A549 (cell line): ENCODE data around the gene MIEF1. TPM values are rescaled to one million over a fixed set of nuclear protein-coding genes. Genes with fewer than 3 reads are reported as not detected.

Experiments used
- ATAC-seq, 2 experiments: fragments of 200-7000 bp in 1 of 2; fragments of >200 bp in 1 of 2; cut with Nextera tagmentation in 1 of 2; cut with Tn5 transposase in 1 of 2; 3 replicates each; pipeline versions ENCODE4 v1.8.0 to v1.9.1; 2018 to 2020; ENCODE audit warnings: mild to moderate bottlenecking in 1 of 2, moderate library complexity in 1 of 2
- CTCF ChIA-PET: fragments of 300-600 bp; sonication (Branson Sonifier 250); formaldehyde crosslinking; extraction: SDS; loops from one replicate; lab custom pipeline; 2021; ENCODE audit warnings: antibody characterized with exemption, inconsistent platforms; lab: Yijun Ruan, JAX
- POLR2A ChIA-PET: fragments of 350-600 bp; formaldehyde crosslinking; extraction: SDS; loops from one replicate; lab custom pipeline; 2021; ENCODE audit warnings: antibody characterized with exemption, inconsistent platforms; lab: Yijun Ruan, JAX
- DNase-seq, 2 experiments: peaks; one replicate each; pipeline versions ENCODE4 v3.0.0 to v3.0.0-alpha.2; 2011 to 2016; ENCODE audit warnings: low read depth in 1 of 2, low spot score in 1 of 2
- FAIRE-seq: peaks from 2 replicates; lab custom pipeline; 2011; peaks lifted over from hg19 to GRCh38; lab: Jason Lieb, UNC
- H3K27ac ChIP-seq, 2 experiments: fragments of >200 bp; sonication (Bioruptor Twin); formaldehyde crosslinking; 3 replicates each; pipeline ENCODE4 v1.5.1; 2016 to 2017
- H3K4me1 ChIP-seq: fragments of >200 bp; sonication (Bioruptor Twin); formaldehyde crosslinking; 3 replicates; pipeline ENCODE4 v1.6.1; 2016
- H3K4me2 ChIP-seq: fragments of >200 bp; sonication (Bioruptor Twin); formaldehyde crosslinking; 3 replicates; pipeline ENCODE4 v1.6.1; 2016
- H3K4me3 ChIP-seq: fragments of >200 bp; sonication (Bioruptor Twin); formaldehyde crosslinking; 3 replicates; pipeline ENCODE4 v1.5.1; 2016
- H3K9me3 ChIP-seq: fragments of >200 bp; sonication (Bioruptor Twin); formaldehyde crosslinking; 3 replicates; pipeline ENCODE4 v1.6.1; 2016
- CHD4 ChIP-seq: fragments of 200-600 bp; sonication (generic); IDR thresholded peaks from 2 replicates; pipeline ENCODE4 v1.6.1; 2016; ENCODE audit warnings: antibody characterized with exemption, mild to moderate bottlenecking, borderline replicate concordance
- CTCF ChIP-seq: fragments of >200 bp; sonication (Bioruptor Twin); formaldehyde crosslinking; IDR thresholded peaks from 3 replicates; pipeline ENCODE4 v1.5.1; 2016
- EHMT2 ChIP-seq: fragments of 200-600 bp; sonication (generic); IDR thresholded peaks from 2 replicates; pipeline ENCODE4 v1.6.1; 2016; ENCODE audit warnings: antibody characterized with exemption, low read depth, mild to moderate bottlenecking, moderate library complexity
- FOSB ChIP-seq: fragments of 250-450 bp; sonication (Bioruptor Pico); IDR thresholded peaks from 2 replicates; pipeline ENCODE4 v1.5.0; 2020; ENCODE audit warnings: mild to moderate bottlenecking, moderate library complexity
- FOXS1 ChIP-seq: fragments of 250-450 bp; sonication (Bioruptor Pico); IDR thresholded peaks from 2 replicates; pipeline ENCODE4 v1.5.0; 2020; ENCODE audit warnings: mild to moderate bottlenecking, moderate library complexity
- GATA3 ChIP-seq: IDR thresholded peaks from 2 replicates; pipeline ENCODE4 v1.6.1; 2012; ENCODE audit warnings: borderline replicate concordance
- HDAC2 ChIP-seq: fragments of 200-600 bp; sonication (generic); IDR thresholded peaks from 2 replicates; pipeline ENCODE4 v1.6.1; 2016
- HMGXB4 ChIP-seq: fragments of 250-450 bp; sonication (Bioruptor Pico); IDR thresholded peaks from 2 replicates; pipeline ENCODE4 v1.5.0; 2021; ENCODE audit warnings: mild to moderate bottlenecking, moderate library complexity, borderline replicate concordance
- HOXA7 ChIP-seq: fragments of 250-450 bp; sonication (Bioruptor Pico); IDR thresholded peaks from 2 replicates; pipeline ENCODE4 v1.5.0; 2020; ENCODE audit warnings: mild to moderate bottlenecking, moderate library complexity
- HOXB13 ChIP-seq: fragments of 250-450 bp; sonication (Bioruptor Pico); IDR thresholded peaks from 2 replicates; pipeline ENCODE4 v1.5.0; 2020; ENCODE audit warnings: low read depth, mild to moderate bottlenecking, moderate library complexity
- HOXB5 ChIP-seq: fragments of 250-450 bp; sonication (Bioruptor Pico); IDR thresholded peaks from 2 replicates; pipeline ENCODE4 v1.5.0; 2020; ENCODE audit warnings: mild to moderate bottlenecking, moderate library complexity
- KDM1A ChIP-seq: fragments of 200-600 bp; sonication (generic); IDR thresholded peaks from 2 replicates; pipeline ENCODE4 v1.6.1; 2016; ENCODE audit warnings: low read depth, mild to moderate bottlenecking
- MAFK ChIP-seq: fragments of 450-650 bp; IDR thresholded peaks from 2 replicates; pipeline ENCODE4 v1.6.1; 2014; ENCODE audit not compliant: partially characterized antibody
- MAZ ChIP-seq: fragments of 150-350 bp; IDR thresholded peaks from 2 replicates; pipeline ENCODE4 v1.6.1; 2014; ENCODE audit warnings: antibody characterized with exemption, low read depth, low read length, borderline replicate concordance
- MYC ChIP-seq: IDR thresholded peaks from 2 replicates; pipeline ENCODE4 v1.6.1; 2012; ENCODE audit warnings: mild to moderate bottlenecking, inconsistent platforms, low read length, improper control_type of control experiment, borderline replicate concordance
- PHF8 ChIP-seq: fragments of 200-600 bp; sonication (generic); IDR thresholded peaks from 2 replicates; pipeline ENCODE4 v1.6.1; 2016; ENCODE audit warnings: low read depth, mild to moderate bottlenecking, antibody characterized with exemption, moderate library complexity, borderline replicate concordance
- RCOR1 ChIP-seq: fragments of 150-350 bp; IDR thresholded peaks from 2 replicates; pipeline ENCODE4 v1.6.1; 2014; ENCODE audit warnings: antibody characterized with exemption, low read length, low read depth
- RFX5 ChIP-seq: fragments of 450-650 bp; IDR thresholded peaks from 2 replicates; pipeline ENCODE4 v1.7.1; 2014; ENCODE audit warnings: antibody characterized with exemption, mild to moderate bottlenecking, moderate library complexity
- SREBF2 ChIP-seq: fragments of 450-650 bp; IDR thresholded peaks from 2 replicates; pipeline ENCODE4 v1.6.1; 2014; ENCODE audit warnings: mild to moderate bottlenecking, moderate library complexity
- USF2 ChIP-seq: fragments of 450-650 bp; IDR thresholded peaks from 2 replicates; pipeline ENCODE4 v1.6.1; 2014; ENCODE audit warnings: antibody characterized with exemption
- ZFP36 ChIP-seq: fragments of 450-650 bp; IDR thresholded peaks from 2 replicates; pipeline ENCODE4 v1.6.1; 2014; ENCODE audit warnings: borderline replicate concordance; ENCODE audit not compliant: partially characterized antibody
- WGBS: methylation state at CpG from one replicate; pipeline ENCODE4 v1.1.6; 2017; ENCODE audit errors: missing lambda C conversion rate; 5-methylcytosine and 5-hydroxymethylcytosine counted together
- polyA plus RNA-seq, 4 experiments: library from polyadenylated mRNA; depleted of rRNA in 3 of 4; stranded (reverse); fragments of >200 nt; fragmentation: RNase III in 1 of 4; extraction: RNeasy Plus Mini Kit Qiagen cat#74134 plus additional on column Dnase treatment in 1 of 4; gene quantifications; 2 replicates in 3 of 4; 3 replicates in 1 of 4; pipeline ENCODE4 v1.2.3, GENCODE V29; 2011 to 2017
- TF ChIP-seq, protein P1 (sequence below): IDR thresholded peaks from 2 replicates; pipeline ENCODE4 v1.6.1; 2012; ENCODE audit warnings: low read depth, borderline replicate concordance
- TF ChIP-seq, protein P2 (sequence below): IDR thresholded peaks from 2 replicates; pipeline ENCODE4 v1.6.1; 2012
- TF ChIP-seq, protein P3 (sequence below): fragments of 150-350 bp; IDR thresholded peaks from 2 replicates; pipeline ENCODE4 v1.6.1; 2014; ENCODE audit warnings: low read depth, mild to moderate bottlenecking, low read length

MIEF1 gene
- polyA plus RNA-seq, 2 of the 4 experiments (the other 2 are of a cell fraction): 18.8 to 20.5 TPM

GRCh38 chr22:39458444-39459083 lies 43.5 kb upstream of the MIEF1 start:
- no peak for FAIRE-seq
- no peak for DNase-seq
- peaks cover 6% of the 10 kb centered on the region; the same call in 1 of the 3 replicates for H3K4me1 ChIP-seq
- H3K27ac ChIP-seq: no peak overlapping the region
- WGBS: 74% methylated on average over 7 of the region's 10 CpGs
- TF ChIP-seq HOXB13 (CRISPR knock-in tag) (no peak), CHD4 (no peak), PHF8 (no peak), SREBF2 (no peak)
- TF ChIP-seq, protein P1, sequence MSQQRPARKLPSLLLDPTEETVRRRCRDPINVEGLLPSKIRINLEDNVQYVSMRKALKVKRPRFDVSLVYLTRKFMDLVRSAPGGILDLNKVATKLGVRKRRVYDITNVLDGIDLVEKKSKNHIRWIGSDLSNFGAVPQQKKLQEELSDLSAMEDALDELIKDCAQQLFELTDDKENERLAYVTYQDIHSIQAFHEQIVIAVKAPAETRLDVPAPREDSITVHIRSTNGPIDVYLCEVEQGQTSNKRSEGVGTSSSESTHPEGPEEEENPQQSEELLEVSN: no peak
- H3K4me3 ChIP-seq: no peak overlapping the region; the same call in 2 of the 3 replicates
- no peak for ATAC-seq
- no peaks in the 10 kb centered on the region for H3K9me3 ChIP-seq
- peak overlapping the region; percentile 96; the same call in 2 of the 3 replicates for H3K4me2 ChIP-seq
- CTCF ChIA-PET: interaction anchor here (1.2 kb wide), 1 partner anchor 35 kb away, joined by 3 read pairs; no protein-coding TSS in a partner anchor
- POLR2A ChIA-PET: no interaction called here

DNA sequence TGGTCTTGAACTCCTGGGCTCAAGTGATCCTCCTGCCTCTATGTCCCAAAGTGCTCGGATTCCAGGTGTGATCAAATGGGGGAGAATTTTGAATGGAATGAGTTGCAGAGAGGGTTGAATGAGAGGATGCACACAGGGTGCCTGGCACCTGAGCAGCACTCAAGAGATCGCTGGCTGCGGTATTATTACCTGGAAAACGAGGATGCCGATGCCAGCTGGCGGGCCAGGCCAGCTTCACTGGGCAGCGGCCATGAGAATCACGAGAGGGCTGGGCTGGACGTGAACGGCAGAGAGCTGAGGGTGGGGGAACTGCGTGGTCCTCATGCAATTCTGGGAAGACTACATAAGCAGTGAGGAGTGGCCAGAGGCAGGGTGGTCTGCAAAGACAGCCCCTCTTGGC lies 42.4 kb upstream of the MIEF1 start:
- ChIA-PET CTCF (no interaction called here), POLR2A (no interaction called here)
- Histone ChIP-seq H3K4me1 (peaks cover 2% of the 10 kb centered on the region; the same call in 1 of the 3 replicates), H3K4me2 (no peak overlapping the region), H3K4me3 (no peak overlapping the region), H3K27ac (no peak overlapping the region), H3K9me3 (no peaks in the 10 kb centered on the region)
- FAIRE-seq (no peak), DNase-seq (no peak), ATAC-seq (no peak)
- TF ChIP-seq, protein P2, sequence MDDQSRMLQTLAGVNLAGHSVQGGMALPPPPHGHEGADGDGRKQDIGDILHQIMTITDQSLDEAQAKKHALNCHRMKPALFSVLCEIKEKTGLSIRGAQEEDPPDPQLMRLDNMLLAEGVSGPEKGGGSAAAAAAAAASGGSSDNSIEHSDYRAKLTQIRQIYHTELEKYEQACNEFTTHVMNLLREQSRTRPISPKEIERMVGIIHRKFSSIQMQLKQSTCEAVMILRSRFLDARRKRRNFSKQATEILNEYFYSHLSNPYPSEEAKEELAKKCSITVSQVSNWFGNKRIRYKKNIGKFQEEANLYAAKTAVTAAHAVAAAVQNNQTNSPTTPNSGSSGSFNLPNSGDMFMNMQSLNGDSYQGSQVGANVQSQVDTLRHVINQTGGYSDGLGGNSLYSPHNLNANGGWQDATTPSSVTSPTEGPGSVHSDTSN: no peak
- TF ChIP-seq, protein P3, sequence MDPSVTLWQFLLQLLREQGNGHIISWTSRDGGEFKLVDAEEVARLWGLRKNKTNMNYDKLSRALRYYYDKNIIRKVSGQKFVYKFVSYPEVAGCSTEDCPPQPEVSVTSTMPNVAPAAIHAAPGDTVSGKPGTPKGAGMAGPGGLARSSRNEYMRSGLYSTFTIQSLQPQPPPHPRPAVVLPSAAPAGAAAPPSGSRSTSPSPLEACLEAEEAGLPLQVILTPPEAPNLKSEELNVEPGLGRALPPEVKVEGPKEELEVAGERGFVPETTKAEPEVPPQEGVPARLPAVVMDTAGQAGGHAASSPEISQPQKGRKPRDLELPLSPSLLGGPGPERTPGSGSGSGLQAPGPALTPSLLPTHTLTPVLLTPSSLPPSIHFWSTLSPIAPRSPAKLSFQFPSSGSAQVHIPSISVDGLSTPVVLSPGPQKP: no peak
- TF ChIP-seq MYC (no peak), HOXA7 (CRISPR knock-in tag) (no peak), USF2 (no peak)
- WGBS: 80% methylated on average over 11 of the region's 11 CpGs

- ChIA-PET POLR2A (interaction anchor here (1.6 kb wide), 1 partner anchor 57 kb away, joined by 4 read pairs; the partner anchor contains the start of gene ATF4), CTCF (interaction anchor here (0.8 to 1.3 kb wide), 2 partner anchors 14 to 16 kb away, joined by 3 to 4 read pairs; no protein-coding TSS in a partner anchor)
- 75% methylated on average over 13 of the region's 13 CpGs for WGBS
- H3K4me2 ChIP-seq: no peak overlapping the region
- no peak for DNase-seq
- no peaks in the 10 kb centered on the region for H3K4me1 ChIP-seq
- H3K9me3 ChIP-seq: no peaks in the 10 kb centered on the region
- no peak overlapping the region for H3K4me3 ChIP-seq
- FAIRE-seq: no peak
- peak; percentile 54; a peak in 4 of 6 replicates for ATAC-seq
- H3K27ac ChIP-seq: no peak overlapping the region
- TF ChIP-seq HOXB5: no peak
- TF ChIP-seq MAZ: no peak
- no peak for TF ChIP-seq HMGXB4 (CRISPR knock-in tag)
- TF ChIP-seq SREBF2: no peak
- no peak for TF ChIP-seq RFX5
- no peak for TF ChIP-seq GATA3
- no peak for TF ChIP-seq CTCF
- TF ChIP-seq KDM1A: no peak
- no peak for TF ChIP-seq FOXS1 (CRISPR knock-in tag)
- TF ChIP-seq FOSB (CRISPR knock-in tag): no peak
- no peak for TF ChIP-seq ZFP36
- no peak for TF ChIP-seq MYC
- TF ChIP-seq HDAC2: no peak
- TF ChIP-seq EHMT2: no peak
- no peak for TF ChIP-seq MAFK
- TF ChIP-seq RCOR1: no peak
Observed at GRCh38 chr22:39462443-39463221, 39.5 kb upstream of the MIEF1 start.
